ENCODE measurements around the gene NSUN5.

- TF ChIP-seq, protein P1, sequence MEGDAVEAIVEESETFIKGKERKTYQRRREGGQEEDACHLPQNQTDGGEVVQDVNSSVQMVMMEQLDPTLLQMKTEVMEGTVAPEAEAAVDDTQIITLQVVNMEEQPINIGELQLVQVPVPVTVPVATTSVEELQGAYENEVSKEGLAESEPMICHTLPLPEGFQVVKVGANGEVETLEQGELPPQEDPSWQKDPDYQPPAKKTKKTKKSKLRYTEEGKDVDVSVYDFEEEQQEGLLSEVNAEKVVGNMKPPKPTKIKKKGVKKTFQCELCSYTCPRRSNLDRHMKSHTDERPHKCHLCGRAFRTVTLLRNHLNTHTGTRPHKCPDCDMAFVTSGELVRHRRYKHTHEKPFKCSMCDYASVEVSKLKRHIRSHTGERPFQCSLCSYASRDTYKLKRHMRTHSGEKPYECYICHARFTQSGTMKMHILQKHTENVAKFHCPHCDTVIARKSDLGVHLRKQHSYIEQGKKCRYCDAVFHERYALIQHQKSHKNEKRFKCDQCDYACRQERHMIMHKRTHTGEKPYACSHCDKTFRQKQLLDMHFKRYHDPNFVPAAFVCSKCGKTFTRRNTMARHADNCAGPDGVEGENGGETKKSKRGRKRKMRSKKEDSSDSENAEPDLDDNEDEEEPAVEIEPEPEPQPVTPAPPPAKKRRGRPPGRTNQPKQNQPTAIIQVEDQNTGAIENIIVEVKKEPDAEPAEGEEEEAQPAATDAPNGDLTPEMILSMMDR (IDR thresholded peaks at IDR 0.05; ENCODE audit: poor library complexity) = no peak
- TF ChIP-seq EZH2 (IDR thresholded peaks at IDR 0.05; ENCODE audit: borderline replicate concordance) = no peak
Observed at GRCh38 chr7:73332447-73332846, 23.8 kb upstream of the NSUN5 start.
